HepG2 (cell line): ENCODE results near the gene CYB5R3. TPM values are rescaled to one million over a fixed set of nuclear protein-coding genes. Genes with fewer than 3 reads are reported as not detected.

ENCODE experiments used
- ATAC-seq: fragments of 200-7000 bp; cut with Tn5 transposase; 3 replicates; pipeline ENCODE4 v1.9.1; 2020; ENCODE audit warnings: mild to moderate bottlenecking, moderate library complexity
- BruUV-seq: library from RNA; stranded (reverse); fragments of 400-500 nt; replicated peaks from 2 replicates; lab custom pipeline; 2021; lab: Mats Ljungman, UMichigan
- CTCF ChIA-PET: fragments of 300-600 bp; formaldehyde crosslinking; extraction: SDS; loops from one replicate; lab custom pipeline; 2021; ENCODE audit warnings: low total read pairs, inconsistent platforms, low intra/inter-chr PET ratio; lab: Yijun Ruan, JAX
- POLR2A ChIA-PET: fragments of 350-600 bp; sonication (Branson Sonifier 250); formaldehyde crosslinking; loops from one replicate; lab custom pipeline; 2020; ENCODE audit warnings: antibody characterized with exemption, inconsistent platforms; lab: Yijun Ruan, JAX
- DNase-seq: peaks from one replicate; pipeline ENCODE4 v3.0.0-alpha.2; 2015; ENCODE audit warnings: low spot score
- FAIRE-seq: peaks from 3 replicates; lab custom pipeline; 2011; peaks lifted over from hg19 to GRCh38; lab: Jason Lieb, UNC
- H2AFZ ChIP-seq: one replicate; pipeline ENCODE4 v1.6.1; 2011; ENCODE audit warnings: low read length, inconsistent platforms
- H3K27ac ChIP-seq: fragments of 300-600 bp; 3 replicates; pipeline ENCODE4 v1.8.0; 2011; ENCODE audit warnings: mixed run types, mild to moderate bottlenecking, mixed read lengths, low read length, inconsistent platforms; ENCODE audit not compliant: insufficient read depth; ENCODE audit errors: extremely low read length
- H3K27me3 ChIP-seq, 2 experiments: fragments of 200-600 bp in 1 of 2; 2 replicates in 1 of 2; 3 replicates in 1 of 2; pipeline versions ENCODE4 v1.6.0 to v1.8.0; 2011; ENCODE audit warnings: low read length in 2 of 2, mild to moderate bottlenecking in 2 of 2, moderate library complexity in 2 of 2, inconsistent platforms in 1 of 2; ENCODE audit not compliant: insufficient read depth in 2 of 2, control insufficient read depth in 1 of 2
- H3K36me3 ChIP-seq, 2 experiments: fragments of 200-600 bp in 1 of 2; replicated peaks in 1 of 2; 2 replicates in 1 of 2; 3 replicates in 1 of 2; pipeline versions ENCODE4 v1.5.1 to v1.8.0; 2011; ENCODE audit warnings: low read length in 2 of 2, inconsistent platforms in 1 of 2; ENCODE audit not compliant: insufficient read depth in 2 of 2, control insufficient read depth in 1 of 2
- H3K4me1 ChIP-seq: 2 replicates; pipeline ENCODE4 v1.5.1; 2012; ENCODE audit warnings: low read length, inconsistent platforms; ENCODE audit not compliant: insufficient read depth
- H3K4me2 ChIP-seq: 2 replicates; pipeline ENCODE4 v1.6.0; 2011; ENCODE audit warnings: low read depth, low read length, inconsistent platforms
- H3K4me3 ChIP-seq, 3 experiments: fragments of 200-600 bp in 1 of 3; sonication (generic), shearing (Covaris generic) in 1 of 3; replicated peaks in 1 of 3; 2 replicates each; pipeline ENCODE4 v1.5.1; 2011 to 2016; ENCODE audit warnings: low read length in 3 of 3, inconsistent platforms in 2 of 3, low read depth in 2 of 3, mild to moderate bottlenecking in 2 of 3, control low read depth in 1 of 3, mixed read lengths in 1 of 3; ENCODE audit not compliant: insufficient read depth in 1 of 3
- H3K79me2 ChIP-seq: one replicate; pipeline ENCODE4 v1.6.1; 2011; ENCODE audit warnings: low read length, inconsistent platforms; ENCODE audit not compliant: insufficient read depth
- H3K9ac ChIP-seq: 2 replicates; pipeline ENCODE4 v1.6.0; 2011; ENCODE audit warnings: mild to moderate bottlenecking, low read depth, low read length, inconsistent platforms; ENCODE audit not compliant: insufficient read depth
- H3K9me3 ChIP-seq: 2 replicates; pipeline ENCODE4 v1.5.1; 2012; ENCODE audit warnings: mild to moderate bottlenecking, low read length
- H4K20me1 ChIP-seq: 2 replicates; pipeline ENCODE4 v1.6.0; 2011; ENCODE audit warnings: inconsistent platforms, mild to moderate bottlenecking, low read length, moderate library complexity; ENCODE audit not compliant: insufficient read depth
- HNF4A ChIP-seq: sonication (generic); formaldehyde crosslinking; IDR thresholded peaks from 2 replicates; pipeline ENCODE4 v1.4.0; 2020; ENCODE audit warnings: missing genetic modification reagents
- IKZF1 ChIP-seq: fragments of 450-650 bp; IDR thresholded peaks from 2 replicates; pipeline ENCODE4 v1.7.1; 2016
- MYC ChIP-seq: sonication (generic); formaldehyde crosslinking; IDR thresholded peaks from 2 replicates; pipeline ENCODE4 v1.9.0; 2021; ENCODE audit warnings: missing genetic modification reagents, borderline replicate concordance
- RAD21 ChIP-seq: fragments of 450-650 bp; formaldehyde crosslinking; IDR thresholded peaks from 2 replicates; pipeline ENCODE4 v1.5.0; 2020; ENCODE audit warnings: mild to moderate bottlenecking
- RXRA ChIP-seq: sonication (generic); formaldehyde crosslinking; IDR thresholded peaks from 2 replicates; pipeline ENCODE4 v1.5.1; 2020; ENCODE audit warnings: missing genetic modification reagents
- SMC3 ChIP-seq: IDR thresholded peaks from 2 replicates; pipeline ENCODE4 v1.6.1; 2011; ENCODE audit warnings: low read length, improper control_type of control experiment
- SNAPC2 ChIP-seq: sonication (generic); formaldehyde crosslinking; IDR thresholded peaks from 2 replicates; pipeline ENCODE4 v1.8.1; 2022; ENCODE audit warnings: mild to moderate bottlenecking, missing genetic modification reagents
- SP4 ChIP-seq: sonication (generic); formaldehyde crosslinking; IDR thresholded peaks from 2 replicates; pipeline ENCODE4 v1.8.1; 2023; ENCODE audit warnings: mild to moderate bottlenecking, missing genetic modification reagents
- SRSF1 ChIP-seq: fragments of 200-400 bp; formaldehyde crosslinking; optimal IDR thresholded peaks from 2 replicates; pipeline ENCODE3; 2017; ENCODE audit warnings: mild to moderate bottlenecking, low read depth, low read length, moderate library complexity
- STAG1 ChIP-seq: sonication (generic); formaldehyde crosslinking; IDR thresholded peaks from 2 replicates; pipeline ENCODE4 v1.4.0; 2020; ENCODE audit warnings: missing genetic modification reagents
- ZMAT3 ChIP-seq: sonication (generic); formaldehyde crosslinking; conservative IDR thresholded peaks from 2 replicates; pipeline ENCODE4 v1.7.0; 2021; ENCODE audit warnings: missing genetic modification reagents
- ZNF121 ChIP-seq: sonication (generic); formaldehyde crosslinking; IDR thresholded peaks from 2 replicates; pipeline ENCODE4 v1.5.0; 2020; ENCODE audit warnings: mild to moderate bottlenecking, missing genetic modification reagents
- ZNF441 ChIP-seq: sonication (generic); formaldehyde crosslinking; IDR thresholded peaks from 2 replicates; pipeline ENCODE4 v1.7.0; 2021; ENCODE audit warnings: missing genetic modification reagents, borderline replicate concordance
- ZNF562 ChIP-seq: sonication (generic); formaldehyde crosslinking; IDR thresholded peaks from 2 replicates; pipeline ENCODE4 v1.8.0; 2022; ENCODE audit warnings: missing genetic modification reagents, borderline replicate concordance
- ZNF607 ChIP-seq: sonication (generic); formaldehyde crosslinking; IDR thresholded peaks from 2 replicates; pipeline ENCODE4 v1.5.1; 2020; ENCODE audit warnings: missing genetic modification reagents, mild to moderate bottlenecking, borderline replicate concordance
- ZNF615 ChIP-seq: sonication (generic); formaldehyde crosslinking; IDR thresholded peaks from 2 replicates; pipeline ENCODE4 v1.5.0; 2020; ENCODE audit warnings: mild to moderate bottlenecking, missing genetic modification reagents, borderline replicate concordance
- ZNF7 ChIP-seq: IDR thresholded peaks from 2 replicates; pipeline ENCODE4 v1.6.1; 2016; ENCODE audit warnings: missing biosample characterization, missing genetic modification reagents
- ZNF878 ChIP-seq: sonication (generic); formaldehyde crosslinking; IDR thresholded peaks from 2 replicates; pipeline ENCODE4 v1.8.1; 2023; ENCODE audit warnings: mild to moderate bottlenecking, missing genetic modification reagents, moderate library complexity
- WGBS: methylation state at CpG from one replicate; pipeline ENCODE4 v1.1.6; 2017; ENCODE audit warnings: low lambda C conversion rate; 5-methylcytosine and 5-hydroxymethylcytosine counted together
- in situ Hi-C: cut with HindIII; loops from 2 replicates; pipeline ENCODE4 v1.10.0; 2017; ENCODE audit warnings: low pct_unique_long_range_greater_than_20kb; ENCODE audit not compliant: extremely low pct_ligation_motif_present
- intact Hi-C: fragments of 100-400 bp; cut with micrococcal nuclease; formaldehyde crosslinking; loops from one replicate; pipeline ENCODE4 v1.10.0; 2022; ENCODE audit not compliant: unreplicated experiment
- polyA plus RNA-seq, 8 experiments: library from polyadenylated mRNA; depleted of rRNA in 3 of 8; stranded (reverse) in 7 of 8; unstranded in 1 of 8; fragments of >200 nt; fragmentation: Illumina TruSeq in 4 of 8; extraction: Trizol in 4 of 8; gene quantifications; 2 replicates each; pipeline versions ENCODE4 v1.2.1 to v1.2.3, GENCODE V29; 2011 to 2016; ENCODE audit warnings: low read depth in 4 of 8, missing spikeins in 1 of 8, mixed read lengths in 1 of 8; ENCODE audit not compliant: insufficient read depth in 1 of 8
- total RNA-seq, 5 experiments: library from RNA; depleted of rRNA; stranded (reverse); fragments of >200 nt; fragmentation: Illumina TruSeq; extraction: Trizol; gene quantifications; 2 replicates each; pipeline ENCODE4 v1.2.3, GENCODE V29; 2016; ENCODE audit warnings: low read depth in 1 of 5
- TF ChIP-seq, protein P1 (sequence below): sonication (generic); formaldehyde crosslinking; IDR thresholded peaks from 2 replicates; pipeline ENCODE4 v1.8.1; 2023; ENCODE audit warnings: mild to moderate bottlenecking, missing genetic modification reagents, borderline replicate concordance
- TF ChIP-seq, protein P2 (sequence below): sonication (generic); formaldehyde crosslinking; IDR thresholded peaks from 2 replicates; pipeline ENCODE4 v1.5.0; 2020; ENCODE audit warnings: mild to moderate bottlenecking, missing genetic modification reagents
- TF ChIP-seq, protein P3 (sequence below): sonication (generic); formaldehyde crosslinking; IDR thresholded peaks from 2 replicates; pipeline ENCODE4 v1.4.0; 2020; ENCODE audit warnings: mild to moderate bottlenecking, low read depth, missing genetic modification reagents
- TF ChIP-seq, protein P4 (sequence below): sonication (generic); formaldehyde crosslinking; IDR thresholded peaks from 2 replicates; pipeline ENCODE4 v1.5.0; 2020; ENCODE audit warnings: mild to moderate bottlenecking, low read depth, missing genetic modification reagents, borderline replicate concordance

The CYB5R3 gene
- total and polyA plus RNA-seq, 2 of the 13 experiments (the other 11 are each of a cell fraction or from before 2014, with no cell fraction given): 32.4 to 305 TPM

DNA sequence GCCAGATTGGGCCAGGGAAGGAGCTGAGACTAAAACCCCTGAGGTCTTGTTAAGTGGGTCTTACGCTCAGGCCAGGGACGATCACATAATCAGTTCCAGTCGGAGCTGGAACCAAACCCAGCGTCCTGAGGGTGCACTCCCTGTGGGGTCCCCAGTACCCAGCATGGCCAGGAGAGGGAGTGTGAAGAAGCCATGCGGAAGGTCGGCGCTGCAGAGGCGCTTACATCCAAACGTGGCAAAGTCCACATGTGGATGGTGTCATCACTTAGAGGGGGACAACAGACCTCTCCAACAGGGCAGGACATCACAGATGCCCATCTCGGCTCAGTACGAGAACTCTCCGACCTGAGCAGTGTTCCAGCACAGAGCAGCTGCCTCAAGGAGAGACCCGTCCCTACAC lies 17.1 kb downstream of the CYB5R3 start:
- 90% methylated on average over 8 of the region's 13 CpGs for WGBS
- peak; percentile 20; the same call in 1 of the 2 replicates for TF ChIP-seq STAG1 (CRISPR knock-in tag)
- TF ChIP-seq, protein P1, sequence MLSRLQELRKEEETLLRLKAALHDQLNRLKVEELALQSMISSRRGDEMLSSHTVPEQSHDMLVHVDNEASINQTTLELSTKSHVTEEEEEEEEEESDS (CRISPR knock-in tag): no peak
- no peak for TF ChIP-seq RXRA (CRISPR knock-in tag)
- peak; percentile 60 for TF ChIP-seq RAD21 (CRISPR knock-in tag)
- no peak for TF ChIP-seq ZNF607 (CRISPR knock-in tag)
- TF ChIP-seq HNF4A (CRISPR knock-in tag): peak; percentile 67
- TF ChIP-seq ZMAT3 (CRISPR knock-in tag): no peak
- TF ChIP-seq, protein P2, sequence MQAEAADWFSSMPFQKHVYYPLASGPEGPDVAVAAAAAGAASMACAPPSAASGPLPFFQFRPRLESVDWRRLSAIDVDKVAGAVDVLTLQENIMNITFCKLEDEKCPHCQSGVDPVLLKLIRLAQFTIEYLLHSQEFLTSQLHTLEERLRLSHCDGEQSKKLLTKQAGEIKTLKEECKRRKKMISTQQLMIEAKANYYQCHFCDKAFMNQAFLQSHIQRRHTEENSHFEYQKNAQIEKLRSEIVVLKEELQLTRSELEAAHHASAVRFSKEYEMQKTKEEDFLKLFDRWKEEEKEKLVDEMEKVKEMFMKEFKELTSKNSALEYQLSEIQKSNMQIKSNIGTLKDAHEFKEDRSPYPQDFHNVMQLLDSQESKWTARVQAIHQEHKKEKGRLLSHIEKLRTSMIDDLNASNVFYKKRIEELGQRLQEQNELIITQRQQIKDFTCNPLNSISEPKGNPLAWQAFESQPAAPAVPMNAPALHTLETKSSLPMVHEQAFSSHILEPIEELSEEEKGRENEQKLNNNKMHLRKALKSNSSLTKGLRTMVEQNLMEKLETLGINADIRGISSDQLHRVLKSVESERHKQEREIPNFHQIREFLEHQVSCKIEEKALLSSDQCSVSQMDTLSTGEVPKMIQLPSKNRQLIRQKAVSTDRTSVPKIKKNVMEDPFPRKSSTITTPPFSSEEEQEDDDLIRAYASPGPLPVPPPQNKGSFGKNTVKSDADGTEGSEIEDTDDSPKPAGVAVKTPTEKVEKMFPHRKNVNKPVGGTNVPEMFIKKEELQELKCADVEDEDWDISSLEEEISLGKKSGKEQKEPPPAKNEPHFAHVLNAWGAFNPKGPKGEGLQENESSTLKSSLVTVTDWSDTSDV (CRISPR knock-in tag): no peak
- no peak for TF ChIP-seq SNAPC2
- TF ChIP-seq, protein P3, sequence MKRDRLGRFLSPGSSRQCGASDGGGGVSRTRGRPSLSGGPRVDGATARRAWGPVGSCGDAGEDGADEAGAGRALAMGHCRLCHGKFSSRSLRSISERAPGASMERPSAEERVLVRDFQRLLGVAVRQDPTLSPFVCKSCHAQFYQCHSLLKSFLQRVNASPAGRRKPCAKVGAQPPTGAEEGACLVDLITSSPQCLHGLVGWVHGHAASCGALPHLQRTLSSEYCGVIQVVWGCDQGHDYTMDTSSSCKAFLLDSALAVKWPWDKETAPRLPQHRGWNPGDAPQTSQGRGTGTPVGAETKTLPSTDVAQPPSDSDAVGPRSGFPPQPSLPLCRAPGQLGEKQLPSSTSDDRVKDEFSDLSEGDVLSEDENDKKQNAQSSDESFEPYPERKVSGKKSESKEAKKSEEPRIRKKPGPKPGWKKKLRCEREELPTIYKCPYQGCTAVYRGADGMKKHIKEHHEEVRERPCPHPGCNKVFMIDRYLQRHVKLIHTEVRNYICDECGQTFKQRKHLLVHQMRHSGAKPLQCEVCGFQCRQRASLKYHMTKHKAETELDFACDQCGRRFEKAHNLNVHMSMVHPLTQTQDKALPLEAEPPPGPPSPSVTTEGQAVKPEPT (CRISPR knock-in tag): no peak
- no peak for TF ChIP-seq ZNF121
- TF ChIP-seq ZNF562 (CRISPR knock-in tag): no peak
- no peak for TF ChIP-seq SRSF1
- TF ChIP-seq SP4 (CRISPR knock-in tag): no peak
- no peak for TF ChIP-seq IKZF1
- no peak for TF ChIP-seq ZNF7 (CRISPR knock-in tag)
- no peak for TF ChIP-seq ZNF441
- peak; percentile 30 for TF ChIP-seq SMC3
- TF ChIP-seq, protein P4, sequence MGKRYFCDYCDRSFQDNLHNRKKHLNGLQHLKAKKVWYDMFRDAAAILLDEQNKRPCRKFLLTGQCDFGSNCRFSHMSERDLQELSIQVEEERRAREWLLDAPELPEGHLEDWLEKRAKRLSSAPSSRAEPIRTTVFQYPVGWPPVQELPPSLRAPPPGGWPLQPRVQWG: no peak
- TF ChIP-seq ZNF615 (CRISPR knock-in tag): no peak
- peak; percentile 20; the same call in 1 of the 2 replicates for TF ChIP-seq MYC (CRISPR knock-in tag)
- no peak for TF ChIP-seq ZNF878 (CRISPR knock-in tag)

More for the DNA sequence above, 17.1 kb downstream of the CYB5R3 start:
- Histone ChIP-seq H3K27ac (peak overlapping the region; percentile 32), H3K79me2 (peaks cover 19% of the 10 kb centered on the region), H3K9ac (0 out of 2 replicates have a peak overlapping the region, but pooled peaks have one; percentile 19), H3K9me3 (no peaks in the 10 kb centered on the region), H3K4me3 (no peak overlapping the region), H3K27me3 (no peaks in the 10 kb centered on the region), H3K4me2 (no peak overlapping the region), H3K36me3 (peaks cover 52 to 87% of the 10 kb centered on the region in 2 experiments), H3K4me1 (peaks cover 24% of the 10 kb centered on the region), H4K20me1 (peaks cover 32% of the 10 kb centered on the region), H2AFZ (no peak overlapping the region)
- DNase-seq (peak; percentile 47), ATAC-seq (peak; percentile 62), FAIRE-seq (no peak)
- BruUV-seq: no TSS peak
- in situ Hi-C loops (no loop called here), intact Hi-C loops (no loop called here)
- ChIA-PET POLR2A (interaction anchor here (2.0 to 2.5 kb wide), 3 partner anchors 11 to 17 kb away, joined by 5 to 14 read pairs (median 9); partner anchors contain the start of gene CYB5R3), CTCF (interaction anchor here (1.2 kb wide), 1 partner anchor 29 kb away, joined by 4 read pairs; no protein-coding TSS in a partner anchor)
